GM23338 (cell line): ENCODE data around the gene RAB3GAP1. TPM values are rescaled to one million over a fixed set of nuclear protein-coding genes. Genes with fewer than 3 reads are reported as not detected.

Experiments
- ATAC-seq: fragments of 200-7000 bp; cut with Tn5 transposase; 3 replicates; pipeline ENCODE4 v1.9.1; 2020
- DNase-seq: peaks from one replicate; pipeline ENCODE4 v3.0.0-alpha.2; 2015; ENCODE audit warnings: low spot score
- H2AFZ ChIP-seq: fragments of 200-600 bp; sonication (generic); 2 replicates; pipeline ENCODE4 v1.8.0; 2016; ENCODE audit warnings: antibody characterized with exemption, mild to moderate bottlenecking, moderate library complexity
- H3F3A ChIP-seq: fragments of 200-600 bp; sonication (generic); replicated peaks from 2 replicates; pipeline ENCODE4 v1.8.0; 2017; ENCODE audit warnings: antibody characterized with exemption, mixed run types, low read depth
- H3K27ac ChIP-seq: fragments of 200-600 bp; sonication (generic); 2 replicates; pipeline ENCODE4 v1.6.1; 2016; ENCODE audit warnings: low read depth
- H3K27me3 ChIP-seq: fragments of 200-600 bp; sonication (generic); 2 replicates; pipeline ENCODE4 v1.8.0; 2016; ENCODE audit warnings: mild to moderate bottlenecking, mixed run types, moderate library complexity; ENCODE audit not compliant: insufficient read depth
- H3K36me3 ChIP-seq: fragments of 200-600 bp; sonication (generic); 2 replicates; pipeline ENCODE4 v1.8.0; 2016; ENCODE audit warnings: mild to moderate bottlenecking; ENCODE audit not compliant: insufficient read depth
- H3K4me1 ChIP-seq: fragments of 200-600 bp; sonication (generic); 2 replicates; pipeline ENCODE4 v1.8.0; 2016; ENCODE audit warnings: mild to moderate bottlenecking, moderate library complexity; ENCODE audit not compliant: insufficient read depth
- H3K4me2 ChIP-seq: fragments of 200-600 bp; sonication (generic); 2 replicates; pipeline ENCODE4 v1.7.1; 2017; ENCODE audit warnings: mixed run types
- H3K4me3 ChIP-seq: fragments of 200-600 bp; sonication (generic); 2 replicates; pipeline ENCODE4 v1.6.1; 2016; ENCODE audit warnings: mixed run types
- H3K79me2 ChIP-seq: fragments of 200-600 bp; sonication (generic); replicated peaks from 2 replicates; pipeline ENCODE4 v1.8.0; 2017; ENCODE audit warnings: mild to moderate bottlenecking; ENCODE audit not compliant: insufficient read depth
- H3K9me2 ChIP-seq: fragments of 200-600 bp; sonication (generic); 2 replicates; pipeline ENCODE4 v1.8.0; 2017; ENCODE audit not compliant: insufficient read depth
- H4K20me1 ChIP-seq: fragments of 200-600 bp; sonication (generic); replicated peaks from 2 replicates; pipeline ENCODE4 v1.8.0; 2017; ENCODE audit warnings: mild to moderate bottlenecking; ENCODE audit not compliant: insufficient read depth
- H3K27ac Mint-ChIP-seq: 2 replicates; pipeline ENCODE4 v1.8.0; 2020; ENCODE audit warnings: inconsistent platforms, mild to moderate bottlenecking, moderate library complexity, mixed read lengths
- H3K27me3 Mint-ChIP-seq: 3 replicates; pipeline ENCODE4 v1.8.0; 2022; ENCODE audit warnings: low read depth, mild to moderate bottlenecking, moderate library complexity, mixed read lengths, inconsistent platforms; ENCODE audit not compliant: insufficient read depth, poor library complexity
- H3K36me3 Mint-ChIP-seq: 3 replicates; pipeline ENCODE4 v1.8.0; 2021; ENCODE audit warnings: low read depth, mild to moderate bottlenecking, inconsistent platforms, moderate library complexity, mixed read lengths
- H3K4me1 Mint-ChIP-seq: 3 replicates; pipeline ENCODE4 v1.8.0; 2020; ENCODE audit warnings: mild to moderate bottlenecking, inconsistent platforms, mixed read lengths
- H3K4me3 Mint-ChIP-seq: 3 replicates; pipeline ENCODE4 v1.8.0; 2021; ENCODE audit warnings: moderate library complexity, mild to moderate bottlenecking, inconsistent platforms, mixed read lengths
- H3K9me3 Mint-ChIP-seq: 3 replicates; pipeline ENCODE4 v1.8.0; 2020; ENCODE audit warnings: moderate library complexity, mild to moderate bottlenecking, inconsistent platforms, mixed read lengths
- CREB1 ChIP-seq: fragments of 250-450 bp; sonication (Bioruptor Pico); IDR thresholded peaks from 2 replicates; pipeline ENCODE4 v1.5.0; 2020; ENCODE audit warnings: low read depth, mild to moderate bottlenecking, moderate library complexity
- CTCF ChIP-seq, 2 experiments: fragments of 200-600 bp in 1 of 2; sonication (generic) in 1 of 2; conservative IDR thresholded peaks; 2 replicates each; pipeline versions ENCODE4 v1.5.1 to v1.6.1; 2016 to 2017; ENCODE audit warnings: antibody characterized with exemption in 2 of 2, low read depth in 2 of 2, mild to moderate bottlenecking in 2 of 2, moderate library complexity in 1 of 2
- ETS1 ChIP-seq: IDR thresholded peaks from 2 replicates; pipeline ENCODE4 v1.6.1; 2016; ENCODE audit warnings: antibody characterized with exemption
- EZH2 ChIP-seq: fragments of 200-600 bp; sonication (generic); IDR thresholded peaks from one replicate; pipeline ENCODE4 v1.8.0; 2017; ENCODE audit warnings: antibody characterized with exemption, mild to moderate bottlenecking, low read depth; ENCODE audit not compliant: unreplicated experiment
- EZH2phosphoT487 ChIP-seq: fragments of 200-600 bp; sonication (generic); IDR thresholded peaks from one replicate; pipeline ENCODE4 v1.8.1; 2018; ENCODE audit warnings: antibody characterized with exemption; ENCODE audit not compliant: unreplicated experiment
- JUNB ChIP-seq: IDR thresholded peaks from one replicate; pipeline ENCODE4 v1.6.1; 2016; ENCODE audit warnings: antibody characterized with exemption; ENCODE audit not compliant: unreplicated experiment
- NANOG ChIP-seq: IDR thresholded peaks from 2 replicates; pipeline ENCODE4 v1.6.1; 2016; ENCODE audit warnings: antibody characterized with exemption, borderline replicate concordance
- POLR2AphosphoS5 ChIP-seq: IDR thresholded peaks from 2 replicates; pipeline ENCODE4 v1.6.1; 2016; ENCODE audit warnings: antibody characterized with exemption, low read depth
- REST ChIP-seq: IDR thresholded peaks from one replicate; pipeline ENCODE4 v1.6.1; 2018; ENCODE audit warnings: antibody characterized with exemption; ENCODE audit not compliant: unreplicated experiment
- ZNF114 ChIP-seq: fragments of 250-450 bp; sonication (Bioruptor Pico); IDR thresholded peaks from 2 replicates; pipeline ENCODE4 v1.5.0; 2020; ENCODE audit warnings: mild to moderate bottlenecking, moderate library complexity
- ZNF331 ChIP-seq: fragments of 250-450 bp; sonication (Bioruptor Pico); IDR thresholded peaks from 2 replicates; pipeline ENCODE4 v1.5.0; 2020; ENCODE audit warnings: low read depth, mild to moderate bottlenecking, moderate library complexity
- polyA plus RNA-seq: library from polyadenylated mRNA; unstranded; fragments of >200 nt; fragmentation: Nextera tagmentation; extraction: Ambion mirVana; gene quantifications from 2 replicates; pipeline ENCODE4 v1.2.1, GENCODE V29; 2016
- total RNA-seq: library from RNA; depleted of rRNA; stranded (reverse); fragments of >200 nt; shearing (Covaris generic); gene quantifications from 2 replicates; pipeline ENCODE4 v1.2.3, GENCODE V29; 2014

The RAB3GAP1 gene
- total and polyA plus RNA-seq, 2 experiments from 2014 or later = 22.5 to 40.4 TPM

GRCh38 chr2:135047300-135047699, 4.8 kb upstream of the RAB3GAP1 start, which contains the start of gene MAP3K19 (continued):
- TF ChIP-seq REST = no peak
- no peak for TF ChIP-seq JUNB
- no peak for TF ChIP-seq EZH2
- TF ChIP-seq ETS1 = no peak
- no peak for TF ChIP-seq CREB1 (CRISPR knock-in tag)
- TF ChIP-seq NANOG = no peak
- no peak for TF ChIP-seq ZNF114 (CRISPR knock-in tag)

- Mint-ChIP-seq H3K4me3 (no peak overlapping the region), H3K27me3 (peaks cover 2% of the 10 kb centered on the region), H3K27ac (no peak overlapping the region), H3K36me3 (peaks cover 4% of the 10 kb centered on the region; the same call in 1 of the 3 replicates), H3K9me3 (no peaks in the 10 kb centered on the region), H3K4me1 (peaks cover 2% of the 10 kb centered on the region; the same call in 2 of the 3 replicates)
- Histone ChIP-seq H3K27me3 (no peaks in the 10 kb centered on the region), H3K79me2 (peaks cover 9% of the 10 kb centered on the region), H3K4me1 (peaks cover 3% of the 10 kb centered on the region), H4K20me1 (peaks cover 5% of the 10 kb centered on the region; the same call in 1 of the 2 replicates), H3K4me2 (no peak overlapping the region), H3K9me2 (no peaks in the 10 kb centered on the region), H3F3A (no peaks in the 10 kb centered on the region), H3K4me3 (no peak overlapping the region), H3K36me3 (no peaks in the 10 kb centered on the region), H3K27ac (no peak overlapping the region), H2AFZ (no peak overlapping the region; the same call in 1 of the 2 replicates)
- TF ChIP-seq NANOG = no peak
- no peak for TF ChIP-seq POLR2AphosphoS5
- no peak for TF ChIP-seq REST
- TF ChIP-seq ETS1 = no peak
- no peak for TF ChIP-seq ZNF331 (CRISPR knock-in tag)
- no peak for TF ChIP-seq EZH2phosphoT487
- TF ChIP-seq JUNB = no peak
- no peak for TF ChIP-seq ZNF114 (CRISPR knock-in tag)
- no peak for TF ChIP-seq EZH2
- TF ChIP-seq CTCF (conservative IDR thresholded peaks at IDR 0.05; ENCODE audit: low read depth in 2 of 2) = no peak
- ATAC-seq (no peak), DNase-seq (no peak)
Measured at GRCh38 chr2:135048122-135048521, 4.0 kb upstream of the RAB3GAP1 start.
